A673 (cell line): ENCODE results near the gene ASTN2. TPM values are rescaled to one million over a fixed set of nuclear protein-coding genes. Genes with fewer than 3 reads are reported as not detected.
A peak's percentile ranks its signal among the peaks of the same experiment; 100 is the strongest.

Experiments used
- BruUV-seq: library from RNA; stranded (reverse); fragments of 400-500 nt; replicated peaks from 2 replicates; lab custom pipeline; 2021; lab: Mats Ljungman, UMichigan
- CTCF ChIA-PET: fragments of 300-600 bp; sonication (Branson Sonifier 250); formaldehyde crosslinking; loops from one replicate; lab custom pipeline; 2022; ENCODE audit warnings: antibody characterized with exemption; lab: Charles Lee
- POLR2A ChIA-PET: fragments of 300-600 bp; sonication (Branson Sonifier 250); formaldehyde crosslinking; loops from one replicate; lab custom pipeline; 2022; ENCODE audit warnings: antibody characterized with exemption; ENCODE audit not compliant: low non-redundant PET; lab: Charles Lee
- DNase-seq: peaks from one replicate; pipeline ENCODE4 v3.0.0-alpha.2; 2015; ENCODE audit warnings: low spot score
- H3K27ac ChIP-seq: fragments of 200-600 bp; sonication (generic); 2 replicates; pipeline ENCODE4 v1.5.1; 2016; ENCODE audit warnings: mixed run types, low read depth, mild to moderate bottlenecking, mixed read lengths, antibody characterized with exemption, low read length; ENCODE audit not compliant: poor library complexity, severe bottlenecking
- H3K27me3 ChIP-seq: fragments of 200-600 bp; sonication (generic); replicated peaks from 2 replicates; pipeline ENCODE4 v1.6.1; 2017; ENCODE audit warnings: mixed run types, low read depth, mild to moderate bottlenecking, mixed read lengths, antibody characterized with exemption, low read length; ENCODE audit not compliant: insufficient read depth, poor library complexity
- H3K36me3 ChIP-seq: fragments of 200-600 bp; sonication (generic); 2 replicates; pipeline ENCODE4 v1.6.1; 2016; ENCODE audit warnings: mixed run types, mild to moderate bottlenecking, mixed read lengths, antibody characterized with exemption, low read length; ENCODE audit not compliant: insufficient read depth, poor library complexity, severe bottlenecking
- H3K4me1 ChIP-seq: fragments of 200-600 bp; sonication (generic); 2 replicates; pipeline ENCODE4 v1.6.1; 2017; ENCODE audit warnings: mixed run types, mild to moderate bottlenecking, mixed read lengths, antibody characterized with exemption, low read length; ENCODE audit not compliant: insufficient read depth, poor library complexity, severe bottlenecking
- H3K4me3 ChIP-seq: fragments of 200-600 bp; sonication (generic); 2 replicates; pipeline ENCODE4 v1.5.1; 2016; ENCODE audit warnings: low read depth, mixed run types, mild to moderate bottlenecking, mixed read lengths, low read length; ENCODE audit not compliant: poor library complexity, severe bottlenecking
- H3K9me3 ChIP-seq: fragments of 200-600 bp; sonication (generic); 2 replicates; pipeline ENCODE4 v1.6.1; 2016; ENCODE audit warnings: mixed run types, low read depth, mild to moderate bottlenecking, mixed read lengths, antibody characterized with exemption, low read length; ENCODE audit not compliant: poor library complexity, severe bottlenecking
- CTCF ChIP-seq: fragments of 300-800, 200-600 bp; sonication (generic); conservative IDR thresholded peaks from 2 replicates; pipeline ENCODE4 v1.5.1; 2017; ENCODE audit warnings: low read depth, mild to moderate bottlenecking, antibody characterized with exemption, low read length, moderate library complexity, mixed read lengths
- EZH2 ChIP-seq: fragments of 200-600 bp; sonication (generic); IDR thresholded peaks from 2 replicates; pipeline ENCODE4 v1.6.1; 2017; ENCODE audit warnings: borderline replicate concordance, low read depth, mild to moderate bottlenecking, mixed read lengths, antibody characterized with exemption, low read length; ENCODE audit not compliant: poor library complexity, severe bottlenecking
- intact Hi-C: fragments of 100-400 bp; cut with micrococcal nuclease; formaldehyde crosslinking; loops from one replicate; pipeline ENCODE4 v1.10.0; 2022; ENCODE audit not compliant: unreplicated experiment
- total RNA-seq: library from RNA; stranded (reverse); gene quantifications from 2 replicates; pipeline ENCODE4 v1.2.3, GENCODE V29; 2021

ASTN2 gene
- total RNA-seq, 1 experiment from 2014 or later: 3.4 TPM

- BruUV-seq: no TSS peak
- H3K4me3 ChIP-seq: no peak overlapping the region
- intact Hi-C loops: no loop called here
- TF ChIP-seq EZH2: no peak
- TF ChIP-seq CTCF: no peak
- H3K27ac ChIP-seq: no peak overlapping the region
- ChIA-PET CTCF (no interaction called here), POLR2A (no interaction called here)
- no peaks in the 10 kb centered on the region for H3K4me1 ChIP-seq
- no peaks in the 10 kb centered on the region for H3K9me3 ChIP-seq
- DNase-seq: no peak
- peaks cover 6% of the 10 kb centered on the region for H3K36me3 ChIP-seq
- H3K27me3 ChIP-seq: no peaks in the 10 kb centered on the region
Observed at GRCh38 chr9:116404228-116404627, 1010.6 kb downstream of the ASTN2 start.

GRCh38 chr9:116403171-116403570 is 1011.7 kb downstream of the ASTN2 start:
- ChIA-PET POLR2A (no interaction called here), CTCF (no interaction called here)
- H3K4me3 ChIP-seq: no peak overlapping the region
- DNase-seq: no peak
- intact Hi-C loops: no loop called here
- BruUV-seq: no TSS peak
- H3K27me3 ChIP-seq: no peaks in the 10 kb centered on the region
- TF ChIP-seq EZH2 (no peak), CTCF (no peak)
- no peaks in the 10 kb centered on the region for H3K9me3 ChIP-seq
- peaks cover 17% of the 10 kb centered on the region for H3K36me3 ChIP-seq
- no peaks in the 10 kb centered on the region for H3K4me1 ChIP-seq
- H3K27ac ChIP-seq: no peak overlapping the region

- intact Hi-C loops: no loop called here
- BruUV-seq: no TSS peak
- POLR2A ChIA-PET: no interaction called here
- no peaks in the 10 kb centered on the region for H3K9me3 ChIP-seq
- CTCF ChIA-PET: no interaction called here
- TF ChIP-seq EZH2 (no peak), CTCF (no peak)
- H3K36me3 ChIP-seq: peaks cover 78% of the 10 kb centered on the region
- H3K4me1 ChIP-seq: peaks cover 8% of the 10 kb centered on the region
- no peaks in the 10 kb centered on the region for H3K27me3 ChIP-seq
- no peak for DNase-seq
- no peak overlapping the region for H3K4me3 ChIP-seq
- peak overlapping the region; percentile 49 for H3K27ac ChIP-seq
Observed at GRCh38 chr9:116395699-116396037, 1019.2 kb downstream of the ASTN2 start.
